Glutamatergic neuron (in vitro differentiated cells): Measurements from ENCODE around the gene DPYSL4. TPM values are rescaled to one million over a fixed set of nuclear protein-coding genes. Genes with fewer than 3 reads are reported as not detected.
A peak's percentile ranks its signal among the peaks of the same experiment; 100 is the strongest.

Source experiments
- DNase-seq: peaks from one replicate; pipeline ENCODE4 v3.0.0; 2022
- H3K27ac Mint-ChIP-seq: one replicate; pipeline ENCODE4 v1.8.0; 2020; ENCODE audit warnings: mild to moderate bottlenecking, mixed read lengths, inconsistent platforms; ENCODE audit not compliant: unreplicated experiment
- H3K27me3 Mint-ChIP-seq: one replicate; pipeline ENCODE4 v1.8.0; 2020; ENCODE audit warnings: mild to moderate bottlenecking, moderate library complexity, mixed read lengths, inconsistent platforms; ENCODE audit not compliant: unreplicated experiment
- H3K36me3 Mint-ChIP-seq: one replicate; pipeline ENCODE4 v1.8.0; 2020; ENCODE audit warnings: mild to moderate bottlenecking, mixed read lengths, inconsistent platforms; ENCODE audit not compliant: unreplicated experiment
- H3K4me1 Mint-ChIP-seq: one replicate; pipeline ENCODE4 v1.8.0; 2020; ENCODE audit warnings: mild to moderate bottlenecking, low read depth, mixed read lengths, inconsistent platforms; ENCODE audit not compliant: unreplicated experiment
- H3K4me3 Mint-ChIP-seq: one replicate; pipeline ENCODE4 v1.8.0; 2020; ENCODE audit warnings: mild to moderate bottlenecking, mixed read lengths, inconsistent platforms; ENCODE audit not compliant: unreplicated experiment
- H3K9me3 Mint-ChIP-seq: one replicate; pipeline ENCODE4 v1.8.0; 2020; ENCODE audit warnings: mild to moderate bottlenecking, moderate library complexity, mixed read lengths, inconsistent platforms; ENCODE audit not compliant: unreplicated experiment
- CTCF ChIP-seq: fragments of 200-600 bp; sonication (generic); IDR thresholded peaks from one replicate; pipeline ENCODE4 v1.5.0; 2021; ENCODE audit not compliant: partially characterized antibody, unreplicated experiment
- total RNA-seq: library from RNA; stranded (reverse); fragmentation: NEBNext Ultra II Directional; extraction: Animal tissue kit (Norgen Biotek cat#: 25700); gene quantifications from one replicate; pipeline ENCODE4 v1.2.1, GENCODE V29; 2021; ENCODE audit not compliant: unreplicated experiment

The DPYSL4 gene
- total RNA-seq, 1 donor from 2014 or later: 402 TPM

- H3K27me3 Mint-ChIP-seq: peaks cover 10% of the 10 kb centered on the region
Measured at GRCh38 chr10:132170561-132171361, 16.0 kb upstream of the DPYSL4 start.

GRCh38 chr10:132172091-132173066, 14.4 kb upstream of the DPYSL4 start:
- no peaks in the 10 kb centered on the region for H3K36me3 Mint-ChIP-seq
- peaks cover 12% of the 10 kb centered on the region for H3K27me3 Mint-ChIP-seq
- H3K27ac Mint-ChIP-seq: no peak overlapping the region
- H3K4me3 Mint-ChIP-seq: no peak overlapping the region
- peak; percentile 52 for DNase-seq
- TF ChIP-seq CTCF: no peak
- peaks cover 17% of the 10 kb centered on the region for H3K9me3 Mint-ChIP-seq
- H3K4me1 Mint-ChIP-seq: peaks cover 23% of the 10 kb centered on the region

More at GRCh38 chr10:132170561-132171361, 16.0 kb upstream of the DPYSL4 start:
- Mint-ChIP-seq H3K4me3 (peak overlapping the region; percentile 34), H3K9me3 (peaks cover 11% of the 10 kb centered on the region), H3K27ac (no peak overlapping the region), H3K4me1 (peaks cover 8% of the 10 kb centered on the region), H3K36me3 (no peaks in the 10 kb centered on the region)
- DNase-seq: peak; percentile 27
- no peak for TF ChIP-seq CTCF

GRCh38 chr10:132173185-132173584, 13.6 kb upstream of the DPYSL4 start:
- Mint-ChIP-seq H3K9me3 (peaks cover 18% of the 10 kb centered on the region), H3K36me3 (no peaks in the 10 kb centered on the region), H3K27ac (no peak overlapping the region), H3K4me1 (peaks cover 31% of the 10 kb centered on the region), H3K27me3 (peaks cover 15% of the 10 kb centered on the region), H3K4me3 (no peak overlapping the region)
- no peak for TF ChIP-seq CTCF
- peak; percentile 8 for DNase-seq

GRCh38 chr10:132174237-132174636, 12.5 kb upstream of the DPYSL4 start:
- Mint-ChIP-seq H3K27ac (no peak overlapping the region), H3K9me3 (peaks cover 18% of the 10 kb centered on the region), H3K36me3 (no peaks in the 10 kb centered on the region), H3K4me1 (peaks cover 31% of the 10 kb centered on the region), H3K27me3 (peaks cover 18% of the 10 kb centered on the region), H3K4me3 (no peak overlapping the region)
- no peak for TF ChIP-seq CTCF
- DNase-seq: no peak
